Spinal cord (tissue), 10 donors: ENCODE data around the gene GTF2H4. TPM values are rescaled to one million over a fixed set of nuclear protein-coding genes. Genes with fewer than 3 reads are reported as not detected.

Experiments
- DNase-seq, 6 donors: peaks; one replicate each; pipeline versions ENCODE4 v3.0.0 to v3.0.0-alpha.2; 2013 to 2015; ENCODE audit warnings: low spot score in 6 of 6, low read depth in 4 of 6
- H3K27ac ChIP-seq: one replicate; pipeline ENCODE4 v1.5.1; 2013; ENCODE audit warnings: low read depth, low read length, control low read depth
- H3K27me3 ChIP-seq: one replicate; pipeline ENCODE4 v1.6.1; 2013; ENCODE audit warnings: low read length; ENCODE audit not compliant: control insufficient read depth, insufficient read depth
- H3K36me3 ChIP-seq: one replicate; pipeline ENCODE4 v1.6.1; 2013; ENCODE audit warnings: low read length; ENCODE audit not compliant: control insufficient read depth, insufficient read depth
- H3K4me1 ChIP-seq: one replicate; pipeline ENCODE4 v1.6.1; 2013; ENCODE audit warnings: low read length; ENCODE audit not compliant: control insufficient read depth, insufficient read depth
- H3K4me3 ChIP-seq: one replicate; pipeline ENCODE4 v1.5.1; 2013; ENCODE audit warnings: low read depth, low read length, control low read depth
- H3K9me3 ChIP-seq: one replicate; pipeline ENCODE4 v1.6.1; 2013; ENCODE audit warnings: low read length; ENCODE audit not compliant: control insufficient read depth, insufficient read depth
- WGBS: methylation state at CpG from one replicate; pipeline ENCODE4 v1.1.5; 2013; ENCODE audit warnings: missing lambda C conversion rate; ENCODE audit not compliant: insufficient coverage; 5-methylcytosine and 5-hydroxymethylcytosine counted together
- polyA plus RNA-seq, 2 donors: library from polyadenylated mRNA; unstranded; fragments of 120-200 nt; gene quantifications; one replicate each; pipeline ENCODE4 v1.2.1, GENCODE V29; 2013; ENCODE audit not compliant: insufficient read length in 2 of 2
- total RNA-seq, 2 donors: library from RNA; depleted of rRNA in 1 of 2; stranded (reverse); fragments of 120-200 nt in 1 of 2; fragments of >200 nt in 1 of 2; gene quantifications; one replicate each; pipeline versions ENCODE4 v1.2.3 to v1.2.4, GENCODE V29; 2013 to 2014
- donor health status: healthy.

Gene GTF2H4
- total and polyA plus RNA-seq, 4 donors: 20.6 to 48.4 (median 35.1) TPM

DNA sequence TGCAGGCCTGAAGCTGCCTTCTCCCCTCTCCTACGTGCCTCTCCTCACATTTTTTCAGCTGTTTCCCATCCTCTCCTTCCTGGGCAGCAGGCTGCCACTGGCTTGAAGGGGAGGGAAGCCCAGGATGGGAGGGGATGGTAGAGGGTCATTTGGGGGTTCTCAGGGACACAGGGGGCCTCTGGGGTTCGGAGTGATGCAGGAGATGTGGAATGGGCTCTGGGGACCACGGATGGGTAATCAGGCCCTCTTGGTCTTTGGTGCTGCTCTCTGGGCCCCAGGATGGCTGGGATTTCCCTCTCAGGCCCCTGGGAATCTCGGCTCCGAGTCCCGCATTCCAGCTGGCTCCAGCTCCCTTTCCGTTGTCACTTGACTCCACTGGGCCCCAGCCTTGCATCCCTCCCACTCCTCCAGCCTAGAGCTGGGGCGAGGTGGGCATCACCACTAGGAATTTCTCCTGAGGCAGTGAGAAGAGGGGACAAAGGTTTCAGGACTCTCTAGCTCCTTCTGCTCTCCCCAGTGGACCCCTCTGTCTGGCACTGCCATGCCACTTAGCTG is 25.7 kb upstream of the GTF2H4 start:
- Histone ChIP-seq H3K4me3 (peak overlapping the region; percentile 51), H3K36me3 (no peaks in the 10 kb centered on the region), H3K27me3 (no peaks in the 10 kb centered on the region), H3K4me1 (peaks cover 79% of the 10 kb centered on the region), H3K9me3 (no peaks in the 10 kb centered on the region), H3K27ac (peak overlapping the region; percentile 94)
- DNase-seq: peak in 2 of 6 donors; percentile 23 to 52
- WGBS: 0% methylated on average over 2 of the region's 8 CpGs

DNA sequence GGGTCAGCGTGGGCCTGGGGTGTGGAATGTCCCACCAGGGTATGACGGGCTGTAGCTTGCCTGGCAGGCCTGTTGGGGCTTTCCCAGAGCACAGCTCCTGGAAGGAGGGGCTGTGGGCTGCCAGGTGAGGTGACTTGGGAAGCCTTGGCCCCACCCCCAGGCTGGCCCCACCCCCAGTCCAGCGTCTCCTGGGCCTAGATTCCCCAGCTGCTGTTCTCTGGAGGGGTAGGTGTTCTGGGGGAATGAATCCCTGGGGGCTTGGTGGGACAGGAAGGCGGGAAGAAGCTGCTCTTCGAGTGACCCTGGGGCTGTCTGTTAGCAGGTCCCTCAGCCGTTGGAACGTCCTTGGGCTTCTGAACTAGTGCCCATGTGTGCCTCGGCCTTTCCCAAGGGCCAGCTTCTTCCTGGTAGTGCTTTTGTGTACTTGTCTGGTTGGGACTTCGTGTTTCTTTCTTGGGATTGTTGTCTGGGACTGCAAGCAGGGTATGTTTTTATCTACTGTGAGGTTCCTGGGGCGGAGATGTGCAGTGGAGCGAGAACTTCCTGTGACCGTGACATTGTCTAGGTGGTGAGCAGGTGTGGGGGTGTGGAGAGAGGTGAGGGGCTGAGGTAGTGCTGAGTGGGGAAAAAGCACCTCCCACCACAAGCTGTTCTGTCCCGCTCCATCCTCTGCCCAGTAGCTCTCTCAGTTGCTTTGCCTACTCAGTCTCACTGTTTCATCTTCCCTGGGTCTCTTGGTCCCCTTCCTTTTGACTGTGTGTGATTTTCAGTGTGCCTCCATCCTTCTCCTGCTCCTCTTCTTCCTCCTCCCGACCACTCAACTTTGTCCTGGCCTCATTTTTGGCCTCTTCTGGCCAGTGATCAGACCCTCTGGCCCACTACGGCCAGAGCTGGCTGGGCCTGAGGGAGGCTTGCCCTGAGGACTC is 25.0 kb upstream of the GTF2H4 start:
- Histone ChIP-seq H3K4me1 (peaks cover 72% of the 10 kb centered on the region), H3K27me3 (no peaks in the 10 kb centered on the region), H3K9me3 (no peaks in the 10 kb centered on the region), H3K4me3 (peak overlapping the region; percentile 51), H3K36me3 (no peaks in the 10 kb centered on the region), H3K27ac (peak overlapping the region; percentile 94)
- WGBS: 11% methylated on average over 12 of the region's 15 CpGs
- peak in 2 of 6 donors; percentile 25 to 27 for DNase-seq

DNA sequence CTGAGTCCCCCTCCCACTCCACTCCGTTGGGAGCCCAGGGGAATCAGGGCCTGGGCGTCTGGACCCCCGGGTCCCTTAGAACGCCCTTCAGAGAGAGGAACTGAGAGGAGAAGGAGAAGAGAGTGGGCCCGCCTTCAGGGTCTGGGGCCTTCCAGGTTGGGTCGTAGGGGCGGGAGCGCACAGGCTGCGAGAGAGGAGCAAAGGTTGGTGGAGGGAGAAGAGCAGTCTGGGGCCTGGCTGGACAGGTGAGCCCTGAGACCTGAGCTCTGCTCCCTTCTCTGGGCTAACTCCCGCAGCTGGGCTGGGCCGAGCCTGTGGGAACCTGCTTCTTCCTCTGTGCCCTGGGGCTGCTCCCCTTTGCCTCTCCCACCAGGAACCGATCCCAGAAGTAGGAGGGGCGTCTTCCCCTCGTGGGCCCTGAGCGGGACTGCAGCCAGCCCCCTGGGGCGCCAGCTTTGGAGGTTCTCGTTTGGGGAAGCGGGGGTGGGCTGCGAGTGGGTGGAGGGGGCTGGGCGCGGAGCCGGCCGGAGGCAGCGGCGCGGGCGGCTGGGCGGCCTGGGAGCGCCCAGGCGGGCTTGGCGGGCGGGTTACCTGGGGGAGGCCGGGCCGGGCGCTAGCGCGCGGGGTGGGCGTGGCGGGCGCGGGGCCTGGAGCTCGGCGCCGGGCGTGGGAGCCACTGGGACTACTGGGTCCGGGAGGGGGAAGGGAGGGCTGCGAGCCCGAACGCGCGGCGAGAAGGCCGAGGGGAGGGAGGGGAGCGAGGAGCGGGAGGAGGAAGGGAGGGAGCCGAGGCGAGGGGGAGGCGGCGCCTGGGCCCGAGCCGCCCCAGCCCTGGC is 24.1 kb upstream of the GTF2H4 start, which contains the start of gene DDR1:
TSS of gene DDR1 (plus strand) at position 835 of the 836 bp plus-strand sequence. CDS start 4,211 bp downstream, outside the sequence.
- Histone ChIP-seq H3K27me3 (no peaks in the 10 kb centered on the region), H3K9me3 (no peaks in the 10 kb centered on the region), H3K4me1 (peaks cover 75% of the 10 kb centered on the region), H3K36me3 (peaks cover 4% of the 10 kb centered on the region), H3K4me3 (peak within 1 kb of the TSS; percentile 70), H3K27ac (peak within 1 kb of the TSS; percentile 94)
- under 1% methylated on average over 57 of the region's 62 CpGs for WGBS
- peak in 2 of 6 donors; percentile 91 to 94 for DNase-seq

DNA sequence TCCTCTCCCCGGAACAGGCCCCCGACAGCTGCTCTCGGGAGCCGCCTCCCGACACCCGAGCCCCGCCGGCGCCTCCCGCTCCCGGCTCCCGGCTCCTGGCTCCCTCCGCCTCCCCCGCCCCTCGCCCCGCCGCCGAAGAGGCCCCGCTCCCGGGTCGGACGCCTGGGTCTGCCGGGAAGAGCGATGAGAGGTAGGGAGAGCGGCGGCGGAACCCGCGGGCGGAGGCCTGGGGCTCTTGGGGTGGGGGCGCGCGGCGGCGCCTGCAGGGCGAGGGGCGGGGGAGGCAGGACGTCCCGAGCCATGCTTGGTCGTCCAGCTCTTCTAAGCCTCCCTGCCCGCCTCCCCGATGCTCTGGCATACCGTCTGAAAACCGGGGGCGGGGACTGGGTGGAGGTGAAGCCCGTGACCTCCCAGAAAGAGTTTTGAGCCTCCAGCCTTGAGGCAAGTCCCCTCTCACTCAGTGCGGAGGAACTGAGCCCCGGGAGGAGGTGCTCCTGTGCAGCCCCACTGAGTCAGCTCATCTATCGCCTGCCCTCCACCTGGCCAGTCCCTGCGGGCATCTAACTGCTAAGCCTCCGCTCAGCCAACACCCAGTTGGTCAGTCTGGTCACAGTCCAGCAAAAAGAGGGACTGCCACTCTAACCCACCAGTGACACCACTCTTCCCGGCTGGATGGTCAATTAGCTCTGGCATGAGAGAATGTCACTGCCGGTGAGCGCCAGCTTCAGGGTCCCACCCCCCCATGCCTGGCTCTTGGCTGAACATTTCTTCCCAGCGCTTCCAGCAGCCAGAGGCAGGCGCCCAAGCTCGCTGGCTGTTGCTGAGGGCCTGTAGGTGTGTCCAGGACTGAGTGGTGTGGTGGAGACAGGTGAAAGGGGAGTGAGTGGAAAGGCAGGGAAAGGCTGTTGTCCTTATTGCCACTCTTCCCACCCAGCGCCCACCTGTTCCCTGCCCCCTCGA is 23.2 kb upstream of the GTF2H4 start:
- H3K4me3 ChIP-seq: peak overlapping the region; percentile 70
- WGBS: under 1% methylated on average over 56 of the region's 59 CpGs
- no peaks in the 10 kb centered on the region for H3K27me3 ChIP-seq
- no peaks in the 10 kb centered on the region for H3K9me3 ChIP-seq
- peaks cover 80% of the 10 kb centered on the region for H3K4me1 ChIP-seq
- H3K36me3 ChIP-seq: peaks cover 13% of the 10 kb centered on the region
- DNase-seq: peak in 2 of 6 donors; percentile 67 to 81
- H3K27ac ChIP-seq: peak overlapping the region; percentile 91

DNA sequence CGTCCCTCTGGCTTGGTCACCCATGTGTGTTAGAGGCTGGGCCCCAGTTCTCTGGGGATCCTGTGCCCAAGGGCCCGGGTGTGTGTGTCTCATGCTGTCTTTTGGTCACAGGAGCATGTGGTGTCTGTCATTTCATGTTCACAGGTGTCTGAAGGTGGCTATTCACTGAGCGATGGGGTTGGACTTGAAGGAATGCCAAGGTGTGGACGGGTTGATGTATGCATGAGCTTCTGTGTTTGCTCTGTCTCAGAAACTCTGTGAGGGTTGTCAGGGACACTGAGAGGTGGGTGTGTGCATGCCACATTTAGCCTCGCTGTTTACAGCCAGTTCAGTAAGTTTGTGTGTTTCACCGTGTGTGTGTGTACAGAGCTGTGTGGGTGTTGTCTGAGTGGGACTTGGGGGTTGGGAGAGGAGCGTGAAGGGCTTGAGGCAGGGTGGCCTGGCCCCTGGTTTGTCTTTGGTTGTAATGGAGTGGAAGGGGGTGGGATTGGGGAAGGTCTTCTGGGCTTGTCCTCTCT is 22.5 kb upstream of the GTF2H4 start:
- Histone ChIP-seq H3K4me3 (peak overlapping the region; percentile 70), H3K9me3 (no peaks in the 10 kb centered on the region), H3K27me3 (no peaks in the 10 kb centered on the region), H3K4me1 (peaks cover 80% of the 10 kb centered on the region), H3K36me3 (peaks cover 21% of the 10 kb centered on the region), H3K27ac (peak overlapping the region; percentile 91)
- DNase-seq: peak in 2 of 6 donors; percentile 66 to 73
- WGBS: 7% methylated on average over 7 of the region's 7 CpGs

DNA sequence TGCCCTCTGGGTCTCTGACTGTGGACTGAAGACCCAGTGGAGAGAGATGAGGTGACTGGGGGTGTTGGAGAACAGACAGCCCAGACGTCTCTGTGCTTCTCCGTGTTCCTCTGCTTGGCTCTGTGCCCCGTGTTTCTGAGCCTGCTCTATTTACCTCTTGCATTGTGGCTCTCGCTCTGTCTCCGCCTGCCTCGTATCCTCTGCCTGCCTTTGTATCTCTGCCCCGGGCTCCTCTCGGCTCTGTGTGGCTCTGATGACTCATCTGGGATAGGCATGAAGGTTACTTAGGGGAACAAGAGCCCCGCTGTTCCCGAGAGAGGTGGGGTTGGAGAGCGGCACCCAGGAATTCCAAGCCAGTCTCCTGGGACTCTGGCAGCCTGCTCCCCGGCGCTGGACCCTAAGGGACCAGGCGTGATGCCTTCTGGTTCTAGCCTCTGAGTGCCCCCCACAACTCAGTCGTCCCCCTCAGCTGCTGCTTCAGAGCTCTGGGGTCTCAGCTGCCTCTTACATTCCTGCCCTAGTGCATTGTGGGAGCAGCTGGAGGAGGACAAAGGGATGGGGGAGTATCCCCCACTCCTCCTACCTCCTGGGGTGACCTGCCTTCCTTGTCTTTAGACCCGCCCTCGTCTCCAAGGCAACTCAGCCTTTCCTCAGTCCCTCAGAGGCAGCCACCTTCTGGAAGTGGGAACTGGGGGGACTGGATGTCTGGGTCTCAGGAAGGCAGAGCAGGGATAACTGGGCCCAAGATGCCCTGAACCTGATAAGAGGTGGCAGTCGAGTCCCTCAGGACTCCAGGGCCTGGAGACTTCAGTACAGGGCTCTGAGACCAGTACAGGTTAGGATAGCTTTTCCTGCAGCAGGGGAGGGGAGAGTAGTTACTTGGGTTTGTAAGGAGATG is 21.8 kb upstream of the GTF2H4 start:
- peaks cover 80% of the 10 kb centered on the region for H3K4me1 ChIP-seq
- under 1% methylated on average over 15 of the region's 18 CpGs for WGBS
- H3K27me3 ChIP-seq: no peaks in the 10 kb centered on the region
- H3K27ac ChIP-seq: peak overlapping the region; percentile 91
- peaks cover 28% of the 10 kb centered on the region for H3K36me3 ChIP-seq
- peak overlapping the region; percentile 70 for H3K4me3 ChIP-seq
- H3K9me3 ChIP-seq: no peaks in the 10 kb centered on the region
- DNase-seq: peak in 2 of 6 donors; percentile 92 to 97

DNA sequence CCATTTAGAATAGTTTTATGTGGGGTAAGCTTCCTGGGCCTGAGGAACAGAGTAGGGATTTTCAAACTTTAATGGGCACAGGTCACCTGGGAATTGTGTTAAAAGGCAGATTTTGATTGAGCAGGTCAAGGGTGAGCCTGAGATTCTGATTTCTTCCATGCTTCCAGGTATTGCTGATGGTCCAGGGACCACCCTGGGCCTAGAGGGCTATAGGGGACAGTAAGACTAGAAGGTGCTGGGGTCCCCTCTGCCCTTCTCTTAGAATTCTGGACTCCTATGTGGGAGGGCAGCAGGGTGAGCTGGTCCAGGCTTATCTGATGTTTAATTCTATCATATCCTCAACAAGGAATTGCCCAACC is 21.1 kb upstream of the GTF2H4 start:
- DNase-seq: no peak
- H3K36me3 ChIP-seq: peaks cover 34% of the 10 kb centered on the region
- H3K27me3 ChIP-seq: no peaks in the 10 kb centered on the region
- H3K9me3 ChIP-seq: no peaks in the 10 kb centered on the region
- peak overlapping the region; percentile 70 for H3K4me3 ChIP-seq
- peaks cover 74% of the 10 kb centered on the region for H3K4me1 ChIP-seq
- H3K27ac ChIP-seq: peak overlapping the region; percentile 91
